IPS-15b (cell line): ENCODE results near the gene IL7R.
"Not testable (repeated sequence)": the region's sequence is repeated elsewhere in the genome, so short reads cannot be mapped to it uniquely, and the experiment has no call there.

Experiments
- H3K27me3 ChIP-seq: one replicate; pipeline ENCODE4 v1.6.1; 2013; ENCODE audit warnings: low read length; ENCODE audit not compliant: control insufficient read depth, insufficient read depth
- H3K36me3 ChIP-seq: one replicate; pipeline ENCODE4 v1.6.1; 2013; ENCODE audit warnings: low read length; ENCODE audit not compliant: control insufficient read depth, insufficient read depth
- H3K4me1 ChIP-seq: one replicate; pipeline ENCODE4 v1.6.1; 2013; ENCODE audit warnings: mild to moderate bottlenecking, low read length; ENCODE audit not compliant: control insufficient read depth, insufficient read depth
- H3K4me3 ChIP-seq: one replicate; pipeline ENCODE4 v1.5.1; 2013; ENCODE audit warnings: low read depth, low read length
- H3K9ac ChIP-seq: one replicate; pipeline ENCODE4 v1.6.1; 2013; ENCODE audit warnings: low read depth, mild to moderate bottlenecking, low read length
- H3K9me3 ChIP-seq: one replicate; pipeline ENCODE4 v1.6.1; 2013; ENCODE audit warnings: mild to moderate bottlenecking, low read length; ENCODE audit not compliant: control insufficient read depth, insufficient read depth

The IL7R gene

DNA sequence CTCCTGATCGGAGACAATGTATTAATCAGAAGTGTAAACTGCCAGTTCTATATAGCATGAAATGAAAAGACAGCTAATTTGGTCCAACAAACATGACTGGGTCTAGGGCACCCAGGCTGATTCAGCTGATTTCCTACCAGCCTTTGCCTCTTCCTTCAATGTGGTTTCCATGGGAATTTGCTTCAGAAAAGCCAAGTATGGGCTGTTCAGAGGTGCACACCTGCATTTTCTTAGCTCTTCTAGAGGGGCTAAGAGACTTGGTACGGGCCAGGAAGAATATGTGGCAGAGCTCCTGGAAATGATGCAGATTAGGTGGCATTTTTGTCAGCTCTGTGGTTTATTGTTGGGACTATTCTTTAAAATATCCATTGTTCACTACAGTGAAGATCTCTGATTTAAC, 22.4 kb downstream of the IL7R start:
- Histone ChIP-seq H3K9me3 (no peaks in the 10 kb centered on the region), H3K27me3 (no peaks in the 10 kb centered on the region), H3K9ac (no peak overlapping the region), H3K4me3 (no peak overlapping the region), H3K36me3 (no peaks in the 10 kb centered on the region), H3K4me1 (no peaks in the 10 kb centered on the region)

DNA sequence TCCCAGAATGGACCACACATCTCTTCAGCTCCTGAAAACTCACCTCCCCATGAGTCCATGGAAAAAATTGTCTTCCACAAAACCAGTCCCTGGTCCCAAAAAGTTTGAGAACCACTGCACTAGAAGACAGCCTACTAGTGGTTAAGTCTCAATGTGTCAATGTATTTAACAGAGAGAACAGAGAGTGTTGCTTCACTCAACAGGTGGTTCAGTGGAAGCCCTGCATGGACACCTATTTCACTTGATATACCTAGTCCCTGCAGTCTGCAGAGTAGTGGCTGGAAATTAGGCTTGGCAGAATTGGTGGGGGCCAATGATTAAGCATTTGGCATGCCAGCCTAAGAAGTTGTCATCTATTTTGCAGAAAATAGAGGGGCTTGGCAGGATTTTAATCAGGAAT, 23.0 kb downstream of the IL7R start:
- H3K4me1 ChIP-seq: no peaks in the 10 kb centered on the region
- H3K4me3 ChIP-seq: no peak overlapping the region
- no peaks in the 10 kb centered on the region for H3K36me3 ChIP-seq
- H3K9me3 ChIP-seq: no peaks in the 10 kb centered on the region
- no peak overlapping the region for H3K9ac ChIP-seq
- H3K27me3 ChIP-seq: no peaks in the 10 kb centered on the region

DNA sequence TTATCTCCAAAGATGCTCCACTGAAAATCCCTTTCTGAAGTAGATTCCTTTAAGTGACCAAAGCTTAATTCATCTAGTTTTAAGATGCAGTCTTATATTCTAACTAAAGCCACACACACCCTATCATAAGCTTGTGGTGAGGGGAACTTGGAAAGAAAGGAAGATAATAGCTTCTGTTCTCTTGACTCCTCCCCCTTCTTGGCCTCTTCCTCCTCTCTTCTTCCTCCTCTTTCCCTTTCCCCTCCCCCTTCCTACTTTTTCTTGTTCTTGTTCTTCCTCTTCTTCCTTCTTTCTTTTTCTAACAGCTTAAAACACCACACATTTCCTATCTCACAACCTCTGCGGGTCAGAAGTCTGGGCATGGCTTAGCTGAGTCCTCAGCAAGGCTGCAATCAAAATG, 23.5 kb downstream of the IL7R start:
- Histone ChIP-seq H3K9ac (no peak overlapping the region), H3K36me3 (no peaks in the 10 kb centered on the region)

DNA sequence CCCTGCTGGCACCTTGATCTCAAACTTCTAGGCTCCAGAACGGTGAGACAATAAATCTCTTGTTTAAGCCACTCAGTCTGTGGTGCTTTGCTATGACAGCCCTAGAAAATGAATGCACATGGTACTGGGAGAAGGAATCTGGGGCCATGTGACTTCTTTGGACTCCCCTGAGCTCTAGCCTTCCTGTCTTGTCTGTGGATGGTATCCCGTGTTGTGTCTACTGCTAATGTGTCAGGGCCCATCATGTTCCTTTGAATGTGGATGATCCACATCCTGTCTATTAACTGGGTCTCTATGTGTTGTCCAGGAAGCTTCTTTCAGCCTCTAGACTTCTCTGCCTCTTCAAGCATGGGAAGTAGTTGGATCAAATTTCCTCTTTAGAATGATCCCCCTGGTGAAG, 25.1 kb downstream of the IL7R start:
- H3K4me3 ChIP-seq: no peak overlapping the region
- no peaks in the 10 kb centered on the region for H3K9me3 ChIP-seq
- no peaks in the 10 kb centered on the region for H3K36me3 ChIP-seq
- no peaks in the 10 kb centered on the region for H3K27me3 ChIP-seq
- no peak overlapping the region for H3K9ac ChIP-seq
- H3K4me1 ChIP-seq: no peaks in the 10 kb centered on the region

More for the DNA sequence above, 23.5 kb downstream of the IL7R start:
- H3K4me1 ChIP-seq: no peaks in the 10 kb centered on the region
- no peaks in the 10 kb centered on the region for H3K27me3 ChIP-seq
- no peaks in the 10 kb centered on the region for H3K9me3 ChIP-seq
- H3K4me3 ChIP-seq: no peak overlapping the region

- H3K36me3 ChIP-seq: no peaks in the 10 kb centered on the region
- H3K4me3 ChIP-seq: no peak overlapping the region
- H3K9ac ChIP-seq: no peak overlapping the region
- H3K4me1 ChIP-seq: peaks cover 4% of the 10 kb centered on the region
- no peaks in the 10 kb centered on the region for H3K27me3 ChIP-seq
- H3K9me3 ChIP-seq: no peaks in the 10 kb centered on the region
These were observed 27.6 kb downstream of the IL7R start for GRCh38 chr5:35884191-35884769.

GRCh38 chr5:35884773-35885172, 28.1 kb downstream of the IL7R start:
- Histone ChIP-seq H3K4me3 (no peak overlapping the region), H3K9ac (no peak overlapping the region), H3K9me3 (no peaks in the 10 kb centered on the region), H3K4me1 (peaks cover 4% of the 10 kb centered on the region), H3K27me3 (no peaks in the 10 kb centered on the region), H3K36me3 (no peaks in the 10 kb centered on the region)

- Histone ChIP-seq H3K9me3 (no peaks in the 10 kb centered on the region), H3K36me3 (no peaks in the 10 kb centered on the region), H3K9ac (no peak overlapping the region), H3K4me1 (peaks cover 4% of the 10 kb centered on the region), H3K4me3 (no peak overlapping the region), H3K27me3 (no peaks in the 10 kb centered on the region)
These were observed 29.7 kb downstream of the IL7R start for GRCh38 chr5:35886381-35886780.

GRCh38 chr5:35887321-35888100, 30.8 kb downstream of the IL7R start:
- H3K9me3 ChIP-seq: no peaks in the 10 kb centered on the region
- H3K9ac ChIP-seq: no peak overlapping the region
- no peaks in the 10 kb centered on the region for H3K27me3 ChIP-seq
- H3K36me3 ChIP-seq: no peaks in the 10 kb centered on the region
- H3K4me1 ChIP-seq: peaks cover 4% of the 10 kb centered on the region
- H3K4me3 ChIP-seq: no peak overlapping the region

DNA sequence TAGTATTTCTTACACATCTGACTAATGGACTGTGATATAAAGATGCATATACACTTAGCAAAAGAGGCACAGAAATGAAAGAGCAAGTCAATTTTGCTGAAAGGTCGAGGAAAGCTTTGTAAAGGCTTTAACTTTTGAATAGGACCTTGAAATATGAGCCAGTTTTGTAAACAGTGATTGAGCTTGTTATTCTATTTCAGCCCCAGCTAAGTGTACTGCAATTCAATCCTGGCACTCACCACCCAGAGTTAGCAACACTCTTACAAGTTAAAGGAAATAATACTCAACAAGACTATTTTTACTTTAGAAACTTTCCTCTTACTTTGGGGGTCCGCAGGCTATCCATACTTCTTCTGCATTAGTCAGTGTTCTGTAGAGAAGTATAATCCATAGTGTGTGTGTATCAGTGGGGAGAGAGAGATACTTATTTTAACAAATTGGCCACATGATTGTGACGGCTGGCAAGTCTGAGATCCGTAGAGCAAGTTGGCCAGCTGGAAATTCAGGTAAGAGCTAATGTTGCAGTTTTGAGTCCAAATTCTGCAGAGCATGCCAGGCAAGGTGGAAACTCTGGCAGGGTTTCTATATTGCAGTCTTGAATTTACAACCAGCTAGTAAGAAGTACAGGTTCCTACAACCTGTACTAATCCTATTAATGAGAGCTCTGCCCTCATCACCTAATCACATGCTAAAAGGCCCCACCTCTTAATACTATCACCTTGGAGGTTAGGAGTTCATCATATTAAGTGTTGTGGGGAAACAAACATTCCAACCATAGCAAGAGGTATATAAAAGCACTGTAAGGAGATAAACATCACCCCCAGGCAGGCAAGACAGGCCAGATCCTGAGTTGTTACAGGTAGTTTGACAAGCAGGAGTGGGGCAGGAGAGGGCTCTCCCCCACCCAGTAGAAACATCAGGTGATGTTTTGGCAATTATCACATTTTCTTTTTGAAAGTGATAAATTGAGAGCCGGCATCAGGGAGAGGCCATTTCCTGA, 33.6 kb downstream of the IL7R start:
- H3K9me3 ChIP-seq: no peaks in the 10 kb centered on the region
- H3K4me1 ChIP-seq: peaks cover 4% of the 10 kb centered on the region
- no peaks in the 10 kb centered on the region for H3K27me3 ChIP-seq
- no peak overlapping the region for H3K9ac ChIP-seq
- H3K36me3 ChIP-seq: no peaks in the 10 kb centered on the region
- H3K4me3 ChIP-seq: no peak overlapping the region

DNA sequence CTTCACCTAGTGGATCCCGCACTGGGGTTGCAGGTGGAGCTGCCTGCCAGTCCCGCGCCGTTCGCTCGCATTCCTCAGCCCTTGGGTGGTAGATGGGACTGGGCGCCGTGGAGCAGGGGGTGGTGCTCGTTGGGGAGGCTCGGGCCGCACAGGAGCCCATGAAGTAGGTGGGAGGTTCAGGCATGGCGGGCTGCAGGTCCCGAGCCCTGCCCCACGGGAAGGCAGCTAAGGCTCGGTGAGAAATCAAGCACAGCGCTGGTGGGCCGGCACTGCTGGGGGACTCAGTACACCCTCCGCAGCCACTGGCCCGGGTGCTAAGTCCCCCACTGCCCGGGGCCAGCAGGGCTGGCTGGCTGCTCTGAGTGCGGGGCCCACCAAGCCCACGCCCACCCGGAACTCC, 36.1 kb downstream of the IL7R start:
- not testable (repeated sequence) for H3K27me3 ChIP-seq, H3K9me3 ChIP-seq, H3K9ac ChIP-seq, H3K4me3 ChIP-seq, H3K36me3 ChIP-seq, H3K4me1 ChIP-seq

- no peaks in the 10 kb centered on the region for H3K36me3 ChIP-seq
- H3K9me3 ChIP-seq: no peaks in the 10 kb centered on the region
- no peaks in the 10 kb centered on the region for H3K27me3 ChIP-seq
- H3K4me1 ChIP-seq: peaks cover 1% of the 10 kb centered on the region
- no peak overlapping the region for H3K4me3 ChIP-seq
- H3K9ac ChIP-seq: no peak overlapping the region
These were observed 37.4 kb downstream of the IL7R start for GRCh38 chr5:35894131-35894530.
